Progenitor cell of endocrine pancreas (in vitro differentiated cells): ENCODE measurements around the gene RSKR. TPM values are rescaled to one million over a fixed set of nuclear protein-coding genes. Genes with fewer than 3 reads are reported as not detected.
"Not testable (repeated sequence)": the region's sequence is repeated elsewhere in the genome, so short reads cannot be mapped to it uniquely, and the experiment has no call there.

Experiments
- DNase-seq: peaks from one replicate; pipeline ENCODE4 v3.0.0; 2021; ENCODE audit warnings: low spot score; ENCODE audit not compliant: unreplicated experiment
- H3K27ac Mint-ChIP-seq: 2 replicates; pipeline ENCODE4 v1.8.0; 2021; ENCODE audit warnings: mild to moderate bottlenecking, moderate library complexity, mixed read lengths
- H3K27me3 Mint-ChIP-seq: 2 replicates; pipeline ENCODE4 v1.8.0; 2021; ENCODE audit warnings: mixed read lengths
- H3K36me3 Mint-ChIP-seq: 2 replicates; pipeline ENCODE4 v1.8.0; 2022; ENCODE audit warnings: mixed read lengths; ENCODE audit not compliant: insufficient read depth
- H3K4me1 Mint-ChIP-seq: 2 replicates; pipeline ENCODE4 v1.8.0; 2021; ENCODE audit warnings: low read depth, mixed read lengths
- H3K4me3 Mint-ChIP-seq: 2 replicates; pipeline ENCODE4 v1.8.0; 2021; ENCODE audit warnings: low read depth, mild to moderate bottlenecking, moderate library complexity, mixed read lengths
- H3K9me3 Mint-ChIP-seq: 2 replicates; pipeline ENCODE4 v1.8.0; 2021; ENCODE audit warnings: low read depth, mixed read lengths
- CTCF ChIP-seq: fragments of 200-600 bp; sonication (generic); IDR thresholded peaks from one replicate; pipeline ENCODE4 v1.5.0; 2021; ENCODE audit warnings: antibody characterized with exemption, mild to moderate bottlenecking; ENCODE audit not compliant: unreplicated experiment
- total RNA-seq: library from RNA; stranded (reverse); gene quantifications from 2 replicates; pipeline ENCODE4 v1.2.1, GENCODE V29; 2021

The RSKR gene
- total RNA-seq, 1 donor from 2014 or later: 36.7 TPM

- Mint-ChIP-seq H3K36me3 (peaks cover 18% of the 10 kb centered on the region), H3K27ac (no peak overlapping the region), H3K27me3 (no peaks in the 10 kb centered on the region), H3K4me3 (no peak overlapping the region), H3K9me3 (no peaks in the 10 kb centered on the region), H3K4me1 (no peaks in the 10 kb centered on the region)
- no peak for TF ChIP-seq CTCF
- DNase-seq: no peak
These were observed 3.6 kb downstream of the RSKR start for GRCh38 chr17:28610376-28610775.

- not testable (repeated sequence) for H3K27me3 Mint-ChIP-seq, H3K9me3 Mint-ChIP-seq, H3K4me3 Mint-ChIP-seq, H3K27ac Mint-ChIP-seq, H3K4me1 Mint-ChIP-seq, DNase-seq
- peaks cover 12% of the 10 kb centered on the region for H3K36me3 Mint-ChIP-seq
These were observed 10.0 kb downstream of the RSKR start for GRCh38 chr17:28604031-28604430.

GRCh38 chr17:28599311-28600184 is 14.4 kb downstream of the RSKR start:
- Mint-ChIP-seq H3K36me3 (peaks cover 4% of the 10 kb centered on the region), H3K27me3 (no peaks in the 10 kb centered on the region), H3K4me1 (peaks cover 18% of the 10 kb centered on the region), H3K27ac (peak overlapping the region; percentile 79), H3K9me3 (no peaks in the 10 kb centered on the region), H3K4me3 (peak overlapping the region; percentile 81)
- no peak for DNase-seq
- no peak for TF ChIP-seq CTCF

- no peak for TF ChIP-seq CTCF
- peak; percentile 88 for DNase-seq
- H3K36me3 Mint-ChIP-seq: peaks cover 3% of the 10 kb centered on the region
- H3K4me1 Mint-ChIP-seq: peaks cover 18% of the 10 kb centered on the region
- H3K4me3 Mint-ChIP-seq: peak within 1 kb of the TSS; percentile 81
- no peaks in the 10 kb centered on the region for H3K9me3 Mint-ChIP-seq
- no peaks in the 10 kb centered on the region for H3K27me3 Mint-ChIP-seq
- H3K27ac Mint-ChIP-seq: peak within 1 kb of the TSS; percentile 91
These were observed 15.1 kb downstream of the RSKR start, which contains the start of gene SPAG5 for GRCh38 chr17:28598799-28599310. TSS of gene SPAG5 (minus strand) at chr17:28599025. CDS start at chr17:28598946, 79 bp downstream.

GRCh38 chr17:28598389-28598788 is 15.6 kb downstream of the RSKR start:
- Mint-ChIP-seq H3K36me3 (no peaks in the 10 kb centered on the region), H3K4me1 (peaks cover 14% of the 10 kb centered on the region), H3K27me3 (no peaks in the 10 kb centered on the region)

More at GRCh38 chr17:28598389-28598788, 15.6 kb downstream of the RSKR start:
- H3K4me3 Mint-ChIP-seq: peak overlapping the region; percentile 81
- H3K9me3 Mint-ChIP-seq: no peaks in the 10 kb centered on the region
- no peak for DNase-seq
- H3K27ac Mint-ChIP-seq: peak overlapping the region; percentile 91
- no peak for TF ChIP-seq CTCF
